ENCODE results near the gene MPZL2.

DNA sequence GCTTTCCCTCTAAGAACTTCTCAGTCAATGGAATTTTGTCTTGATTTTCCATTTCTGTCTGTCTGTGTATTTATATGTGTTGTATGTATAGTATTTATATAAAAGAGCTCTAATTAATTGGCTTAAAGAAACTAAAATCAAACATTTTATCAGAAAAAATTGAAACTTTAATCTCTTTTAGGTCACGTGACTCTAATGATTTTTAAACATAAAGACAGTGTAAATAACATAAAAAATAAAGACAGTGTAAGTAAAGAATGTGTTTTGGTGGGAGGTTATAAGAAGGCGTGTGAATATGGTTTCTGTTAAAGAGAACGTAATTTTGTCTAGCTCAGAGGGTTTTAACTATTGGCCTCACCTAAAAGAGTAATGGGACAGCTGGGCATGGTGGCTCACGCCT is 41.7 kb downstream of the MPZL2 start:
- TF ChIP-seq CTCF (IDR thresholded peaks at IDR 0.05) (no peak), POLR2A (IDR thresholded peaks at IDR 0.05) (no peak), POLR2AphosphoS5 (IDR thresholded peaks at IDR 0.05) (no peak), EP300 (IDR thresholded peaks at IDR 0.05) (no peak)
